Globus pallidus (tissue), 1 donor: Measurements from ENCODE around the gene SALL4.
"Not testable (repeated sequence)": the region's sequence is repeated elsewhere in the genome, so short reads cannot be mapped to it uniquely, and the experiment has no call there.

Experiments used
- DNase-seq: peaks from one replicate; pipeline ENCODE4 v3.0.0-alpha.2; 2015; ENCODE audit warnings: low spot score

The SALL4 gene

DNA sequence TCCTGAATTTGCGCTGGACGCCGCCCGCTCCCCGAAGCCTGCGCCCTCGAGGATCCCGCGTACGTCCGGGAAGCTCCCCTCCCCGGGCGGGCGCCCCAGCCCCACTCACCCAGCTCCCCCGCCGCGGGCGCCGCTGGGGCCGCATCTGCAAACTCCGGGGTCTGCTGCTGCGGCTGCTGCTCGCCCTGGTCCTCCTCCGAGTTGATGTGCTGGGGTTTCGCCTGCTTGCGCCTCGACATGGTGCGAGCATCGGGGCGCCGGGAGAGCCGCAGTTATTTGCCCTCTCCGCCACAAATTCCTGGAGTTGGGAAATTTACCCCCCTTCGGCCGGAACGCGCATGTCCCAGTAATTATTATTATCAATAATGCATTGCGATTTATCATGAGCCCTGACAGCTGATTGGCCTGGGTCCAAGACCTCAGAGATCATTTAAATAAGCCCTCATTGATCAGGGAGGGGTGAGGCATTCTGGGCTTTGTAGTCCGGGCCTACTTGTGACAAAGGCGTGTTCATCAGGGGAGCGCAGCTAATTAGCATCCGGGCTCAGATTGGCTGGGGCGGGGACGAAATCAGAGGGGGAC, at the start of gene SALL4:
Gene SALL4, minus strand, starts transcription at position 352 of the 582 bp plus-strand sequence. Its CDS starts 113 bp downstream, at position 239.
- DNase-seq, result no peak

DNA sequence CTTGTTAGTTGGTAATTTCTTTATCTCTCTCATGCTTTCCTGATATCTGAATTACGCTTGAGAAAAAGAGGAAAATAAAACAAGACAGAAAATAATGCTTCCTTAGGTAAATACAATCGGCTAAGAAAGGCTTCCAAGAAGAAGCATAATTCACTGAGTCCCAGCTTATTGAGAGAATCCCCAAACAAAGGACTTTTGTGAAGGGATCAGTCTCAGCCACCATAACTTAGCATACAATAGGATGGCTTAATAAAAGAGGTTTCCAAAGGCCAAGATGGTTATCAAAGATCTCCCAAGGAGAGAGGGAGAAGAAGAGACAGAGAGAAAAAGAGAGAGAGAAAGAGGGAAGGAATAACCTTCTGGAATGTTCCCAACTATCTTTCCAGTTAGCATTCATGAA, 46.0 kb upstream of the SALL4 start:
- DNase-seq, result no peak

DNA sequence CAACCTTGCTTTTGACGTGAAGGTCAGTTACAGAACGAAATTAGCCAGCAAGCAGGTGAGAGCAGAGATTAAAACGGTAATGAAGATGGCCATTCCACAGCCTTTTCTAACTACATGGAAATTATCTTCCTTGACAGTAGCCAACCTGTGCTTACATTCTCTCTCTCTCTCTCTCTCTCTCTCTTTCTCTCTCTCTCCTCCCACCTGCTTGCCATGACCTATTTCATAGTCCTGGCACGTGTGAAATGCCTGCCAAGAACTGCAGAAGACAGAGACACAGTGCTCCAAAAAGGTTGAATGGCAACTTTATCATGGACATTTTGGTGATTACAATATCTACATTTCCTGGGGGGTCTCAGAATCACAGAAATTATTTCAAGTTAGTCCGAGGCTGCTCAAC, 38.5 kb upstream of the SALL4 start:
- DNase-seq, result no peak

DNA sequence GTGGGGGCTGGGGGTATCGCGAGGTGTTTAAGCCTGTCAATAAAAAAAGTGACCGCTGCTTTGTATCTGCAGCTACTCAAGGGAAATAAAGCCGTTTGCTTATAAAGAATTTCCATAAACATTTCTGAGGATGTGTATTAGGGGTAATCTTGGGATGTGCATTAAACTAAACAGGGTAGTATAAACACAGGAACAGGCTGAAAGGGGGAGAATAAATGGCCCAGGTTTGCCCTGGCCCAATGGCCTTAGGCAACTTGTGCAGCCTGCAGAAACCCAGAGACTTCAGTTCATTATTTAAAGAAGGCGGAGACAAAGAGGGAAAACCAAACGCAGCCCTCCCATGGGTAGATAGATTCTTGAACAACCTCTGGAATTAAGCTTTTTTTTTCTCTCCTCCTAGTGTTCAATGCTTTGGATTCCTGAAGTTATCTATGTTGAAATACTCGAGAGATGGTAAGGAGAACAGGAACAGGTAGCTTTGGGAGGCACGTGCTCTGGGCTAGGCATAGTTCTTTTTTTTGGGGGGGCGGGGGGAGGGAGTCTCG, 35.6 kb upstream of the SALL4 start:
- no peak for DNase-seq

DNA sequence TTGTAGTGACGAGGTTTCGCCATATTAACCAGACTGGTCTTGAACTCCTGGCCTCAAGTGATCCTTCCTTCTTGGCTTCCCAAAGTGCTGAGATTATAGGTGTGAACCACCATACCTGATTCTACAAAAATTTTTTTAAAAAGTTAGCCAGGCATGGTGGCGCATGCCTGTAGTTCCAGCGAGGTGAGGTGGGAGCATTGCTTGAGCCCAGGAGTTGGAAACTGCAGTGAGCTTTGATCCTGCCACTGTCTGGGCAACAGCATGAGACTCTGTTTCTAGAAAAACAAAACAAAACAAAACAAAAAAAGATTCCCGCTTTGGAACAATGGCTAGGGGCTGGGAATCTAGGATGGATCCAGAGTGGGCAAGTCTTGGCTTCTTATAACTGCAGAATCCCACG, 35.1 kb upstream of the SALL4 start:
- DNase-seq, result no peak

DNA sequence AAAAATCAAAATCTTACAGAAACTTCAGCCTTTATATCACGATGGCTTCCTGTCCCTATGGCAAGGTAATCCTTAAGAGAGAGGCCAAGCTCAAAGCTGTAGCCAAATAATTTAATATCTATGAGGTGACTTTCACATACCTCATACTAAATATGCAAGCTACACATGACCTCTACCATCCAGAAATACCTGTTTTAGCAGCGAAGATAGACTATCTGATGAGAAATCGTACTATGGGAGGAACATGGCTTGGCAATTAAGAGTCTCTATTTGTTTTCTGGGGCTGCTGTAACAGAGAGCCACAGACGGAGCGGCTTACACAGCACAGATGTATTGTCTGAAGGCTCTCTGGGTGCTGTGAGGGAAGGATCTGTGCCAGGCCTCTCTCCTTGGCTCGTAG, 31.0 kb upstream of the SALL4 start:
- no peak for DNase-seq

DNA sequence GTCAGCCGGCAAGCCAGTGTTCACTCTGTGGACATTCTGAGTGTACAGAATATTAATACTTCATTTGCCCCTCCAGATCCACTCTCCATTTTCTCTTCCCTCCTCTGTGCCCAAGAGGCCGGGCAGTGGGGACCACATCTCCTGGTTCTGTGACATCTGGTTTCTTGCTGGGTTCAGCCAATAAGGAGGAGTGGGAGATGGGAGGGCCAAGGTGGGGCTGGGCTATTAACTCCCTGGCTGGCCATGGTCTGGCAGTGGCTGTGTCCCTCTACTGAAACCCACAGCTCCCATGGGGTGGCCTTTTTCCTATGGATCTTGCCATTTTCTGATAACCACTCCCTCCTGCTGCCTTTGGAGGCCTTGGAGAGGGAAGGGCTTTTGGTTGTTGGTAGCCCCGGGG, 30.0 kb upstream of the SALL4 start:
- no peak for DNase-seq

DNA sequence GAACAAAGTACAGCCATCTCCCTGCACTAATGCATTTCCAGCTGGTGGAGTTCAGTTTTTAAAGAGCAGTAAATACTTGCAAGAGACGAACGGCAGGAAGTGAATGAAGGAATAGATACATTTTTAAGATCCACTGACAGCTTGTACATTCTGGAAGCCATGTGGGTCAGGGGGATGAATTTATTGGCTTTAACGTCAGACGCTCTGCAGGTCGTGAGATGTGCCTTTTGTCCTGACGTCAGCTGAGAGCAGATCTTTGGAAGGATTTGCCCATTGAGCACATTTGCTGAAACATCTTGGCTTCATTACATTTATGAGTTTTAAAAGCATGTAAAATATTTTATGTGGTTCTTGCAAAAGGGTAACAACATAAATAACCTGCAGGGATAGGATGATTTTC, 29.5 kb upstream of the SALL4 start:
- no peak for DNase-seq

DNA sequence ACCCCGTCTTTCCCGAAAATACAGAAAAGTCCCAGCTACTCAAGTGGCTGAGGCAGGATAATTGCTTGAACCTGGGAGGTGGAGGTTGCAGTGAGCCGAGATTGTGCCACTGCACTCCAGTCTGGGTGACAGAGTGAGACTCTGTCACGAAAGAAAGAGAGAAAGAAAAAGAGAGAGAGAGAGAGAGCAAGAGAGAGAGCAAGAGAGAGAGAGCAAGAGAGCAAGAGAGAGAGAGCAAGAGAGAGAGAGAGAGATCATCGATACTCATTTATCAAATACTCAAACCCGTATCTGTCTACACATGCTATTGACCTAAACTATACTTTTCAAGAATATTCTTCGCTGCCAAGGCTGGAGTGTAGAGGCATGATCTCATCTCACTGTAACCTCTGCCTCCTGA, 28.2 kb upstream of the SALL4 start:
- DNase-seq, result no peak

DNA sequence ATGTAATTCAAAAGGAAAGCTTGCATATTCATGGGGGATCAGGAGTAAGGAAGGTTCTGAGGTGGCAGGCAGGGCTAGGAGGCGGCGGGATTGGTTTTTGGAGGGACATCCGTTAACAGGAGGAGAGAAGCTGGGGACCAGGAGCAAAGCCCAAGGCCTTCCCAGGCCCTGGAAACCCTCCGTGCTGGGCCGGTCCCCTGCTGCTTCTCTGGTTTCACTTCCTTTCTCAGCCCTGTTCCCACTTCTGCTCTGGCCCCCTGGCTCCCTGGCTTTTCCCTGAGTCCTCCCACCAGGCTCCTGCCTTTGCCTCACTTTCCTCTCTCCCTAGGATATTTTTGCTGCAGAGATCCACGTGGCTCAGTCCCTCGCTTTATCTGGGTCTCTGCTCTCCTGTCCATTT, 26.4 kb upstream of the SALL4 start:
- DNase-seq, result no peak

DNA sequence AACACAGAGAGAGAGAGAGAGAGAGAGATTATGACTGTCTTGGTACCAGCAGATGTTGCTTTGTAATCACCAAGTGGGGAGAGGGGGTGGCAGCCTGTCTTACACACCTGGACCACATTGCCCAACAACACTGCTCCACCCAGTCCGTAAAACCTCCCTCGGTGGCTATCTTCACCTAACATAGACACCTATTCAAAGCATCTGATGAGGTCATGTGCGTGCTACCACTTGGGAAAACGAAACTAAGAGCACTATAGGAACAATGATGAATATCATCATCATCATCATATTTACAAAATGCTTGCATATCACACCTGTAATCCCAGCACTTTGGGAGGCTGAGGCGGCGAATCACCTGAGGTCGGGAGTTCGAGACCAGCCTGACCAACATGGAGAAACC, 24.1 kb upstream of the SALL4 start:
- DNase-seq, result no peak

DNA sequence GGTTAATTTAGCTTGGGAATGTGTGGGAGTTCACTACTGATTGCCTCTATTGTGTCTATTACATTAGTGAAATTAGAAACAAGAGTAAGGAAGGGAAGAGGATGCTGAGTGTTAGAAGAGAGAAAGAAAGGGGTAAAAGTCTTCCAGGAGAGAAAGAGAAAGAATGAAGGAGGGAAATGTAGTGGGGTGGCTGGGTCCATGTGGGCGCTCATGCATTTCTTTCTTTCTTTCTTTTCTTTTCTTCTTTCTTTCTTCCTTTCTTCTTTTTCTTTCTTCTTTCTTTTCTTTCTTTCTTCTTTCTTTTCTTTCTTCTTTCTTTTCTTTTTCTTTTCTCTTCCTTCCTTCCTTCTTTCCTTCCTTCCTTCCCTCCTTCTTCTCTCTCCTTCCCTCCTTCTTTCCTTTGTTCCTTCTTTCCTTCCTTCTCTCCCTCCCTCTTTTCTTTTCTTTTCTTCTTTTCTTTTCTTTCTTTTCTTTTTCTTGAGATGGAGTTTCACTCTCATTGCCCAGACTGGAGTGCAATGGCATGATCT, 16.2 kb upstream of the SALL4 start:
- DNase-seq, result no peak

DNA sequence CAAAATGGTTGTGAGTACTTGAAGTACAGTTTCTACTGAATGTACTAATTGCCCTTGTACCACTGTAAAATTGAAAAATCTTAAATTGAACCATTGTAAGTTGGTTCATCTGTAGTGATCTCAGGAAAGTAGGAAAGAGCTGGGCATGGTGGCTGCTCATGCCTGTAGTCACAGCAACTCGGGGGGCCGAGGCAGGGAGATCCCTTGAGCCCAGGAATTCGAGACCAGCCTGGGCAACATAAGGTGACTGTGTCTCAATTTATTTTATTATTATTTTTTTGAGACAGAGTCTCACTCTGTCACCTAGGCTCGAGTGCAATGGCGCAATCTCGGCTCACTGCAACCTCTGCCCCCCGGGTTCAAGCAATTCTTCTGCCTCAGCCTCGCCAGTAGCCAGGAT, 14.5 kb upstream of the SALL4 start:
- DNase-seq, result not testable (repeated sequence)

DNA sequence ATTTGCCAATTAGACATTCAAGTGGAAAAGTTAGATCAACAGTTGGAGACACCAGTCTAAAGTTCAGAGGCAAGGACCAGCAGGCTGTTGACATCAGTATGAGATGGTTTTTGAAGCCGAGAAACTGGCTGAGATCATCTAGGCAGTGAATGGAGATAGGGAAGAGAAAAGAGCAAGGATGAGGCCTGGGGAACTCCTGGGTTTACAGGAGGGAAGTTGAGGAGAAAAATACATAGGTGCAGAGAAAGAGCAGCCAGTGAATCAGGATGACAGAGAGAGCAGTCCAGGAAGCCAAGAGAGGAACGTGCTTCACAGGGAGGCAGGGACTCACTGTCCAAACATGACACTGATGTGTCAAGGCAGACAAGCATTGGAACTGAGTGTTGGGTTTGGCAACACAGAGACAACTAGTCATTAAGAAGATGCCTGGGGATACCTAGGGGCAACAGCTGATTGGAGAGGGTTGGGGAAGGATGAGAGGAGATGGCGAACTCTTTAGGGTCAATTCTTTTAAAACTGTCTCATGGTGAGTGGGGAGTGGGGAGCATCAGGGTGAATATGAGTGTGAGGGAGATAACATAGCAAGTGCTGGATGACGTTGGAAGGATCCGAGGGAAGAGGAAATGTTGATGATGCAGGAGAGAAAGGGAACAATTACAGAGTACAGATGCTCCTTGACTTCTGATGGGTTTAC, 13.2 kb upstream of the SALL4 start:
- DNase-seq, result no peak

DNA sequence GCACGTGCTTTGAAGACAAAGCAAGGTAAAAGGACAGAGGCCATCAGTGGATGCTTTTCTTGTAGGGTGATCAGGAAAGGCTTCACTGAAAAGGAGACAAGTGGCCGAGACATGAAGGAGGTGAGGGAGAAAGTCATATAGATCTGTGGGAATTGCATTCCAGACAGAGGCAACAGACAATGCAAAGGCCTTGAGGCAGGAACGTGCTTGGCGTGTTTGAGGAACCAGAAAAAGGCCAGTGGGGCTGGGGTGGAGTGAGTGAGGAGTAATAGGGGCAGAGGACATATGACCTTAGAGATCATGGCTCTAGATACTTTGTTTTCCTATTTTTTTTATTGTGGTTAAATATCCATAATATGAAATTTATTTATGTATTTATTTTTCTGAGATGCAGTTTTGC, 10.5 kb upstream of the SALL4 start:
- no peak for DNase-seq

DNA sequence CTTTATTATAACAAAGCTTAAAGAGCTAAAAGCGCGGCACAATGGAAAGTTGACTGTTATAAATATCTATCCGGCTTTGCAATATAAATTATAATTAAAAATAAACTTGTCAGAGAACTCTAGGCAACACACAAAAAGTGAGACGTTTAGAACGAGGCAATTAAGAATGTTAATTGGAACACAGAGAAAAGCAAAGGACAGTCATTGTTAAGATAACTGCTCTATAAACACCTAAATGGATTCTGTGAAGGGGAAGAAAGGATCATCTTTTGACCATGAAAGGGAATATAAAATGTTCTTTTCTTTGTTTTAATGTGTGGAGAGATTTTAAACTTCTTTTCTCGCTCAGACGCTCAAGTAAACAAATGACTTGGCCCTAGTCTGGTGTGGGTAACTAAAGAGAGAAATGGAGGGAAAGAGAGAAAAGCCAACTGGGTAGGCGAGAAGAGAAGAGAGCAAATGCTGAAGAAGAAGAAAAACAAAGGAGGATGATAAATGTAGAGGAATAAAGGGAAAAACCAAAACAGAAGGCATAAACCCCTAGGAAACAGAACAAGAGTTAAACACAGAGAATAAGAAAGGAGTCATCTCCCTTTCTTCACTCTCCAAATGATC, 9.3 kb upstream of the SALL4 start:
- DNase-seq, result no peak

DNA sequence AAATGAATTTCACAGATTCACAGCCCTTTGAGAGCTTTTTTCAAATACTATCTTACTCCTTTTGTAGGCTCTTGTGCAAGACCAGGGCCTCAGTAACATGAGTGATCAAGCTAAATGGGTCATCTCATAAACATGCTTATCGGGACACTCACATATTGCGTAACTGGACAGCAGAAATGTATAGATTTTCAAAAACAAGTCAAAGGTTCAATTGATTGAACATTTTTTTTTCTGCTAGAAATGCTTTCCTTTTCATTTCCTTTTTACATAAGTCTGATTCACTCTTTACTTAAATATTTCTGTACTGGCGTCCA, 8.7 kb upstream of the SALL4 start:
- DNase-seq, result no peak

DNA sequence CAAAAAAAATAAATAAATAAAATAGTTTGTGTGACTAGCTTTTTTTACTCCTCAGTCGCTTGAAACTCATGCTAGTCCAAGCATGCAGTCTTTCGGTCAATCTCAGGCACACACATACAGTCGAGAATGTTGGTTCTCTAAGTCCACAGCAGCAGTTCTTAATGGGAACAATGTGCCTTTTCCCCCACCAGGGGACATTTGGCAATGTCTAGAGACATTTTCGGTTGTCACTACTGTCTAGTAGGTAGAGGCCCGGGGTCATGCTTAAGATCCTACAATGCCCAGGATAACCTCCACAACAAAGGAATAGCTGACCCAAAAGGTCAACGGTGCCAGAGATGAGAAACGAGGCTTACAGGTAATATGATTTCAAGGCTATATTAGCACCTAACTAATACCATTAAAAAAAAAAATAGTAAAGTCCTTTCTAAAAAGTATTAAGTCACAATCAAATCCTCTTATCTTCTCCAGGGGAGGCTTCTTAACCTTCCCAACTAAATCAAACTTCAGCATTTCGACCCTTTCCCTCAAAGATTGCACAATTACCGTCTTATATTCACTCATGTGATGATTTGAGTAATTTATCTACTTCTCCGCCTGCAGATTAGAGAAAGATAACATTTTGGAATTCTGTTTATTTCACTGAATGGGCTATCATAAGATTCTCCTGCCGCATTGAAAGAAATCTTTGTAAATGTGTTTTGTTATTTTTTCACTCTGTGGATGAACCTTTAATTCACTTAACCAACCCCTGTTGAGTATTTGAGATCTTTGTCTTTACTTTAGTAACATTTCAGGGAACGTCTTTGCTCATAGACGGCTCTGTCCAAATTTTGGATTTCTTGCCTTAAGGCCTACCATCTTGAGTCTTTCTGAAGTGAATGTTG, 8.1 kb upstream of the SALL4 start:
- no peak for DNase-seq

DNA sequence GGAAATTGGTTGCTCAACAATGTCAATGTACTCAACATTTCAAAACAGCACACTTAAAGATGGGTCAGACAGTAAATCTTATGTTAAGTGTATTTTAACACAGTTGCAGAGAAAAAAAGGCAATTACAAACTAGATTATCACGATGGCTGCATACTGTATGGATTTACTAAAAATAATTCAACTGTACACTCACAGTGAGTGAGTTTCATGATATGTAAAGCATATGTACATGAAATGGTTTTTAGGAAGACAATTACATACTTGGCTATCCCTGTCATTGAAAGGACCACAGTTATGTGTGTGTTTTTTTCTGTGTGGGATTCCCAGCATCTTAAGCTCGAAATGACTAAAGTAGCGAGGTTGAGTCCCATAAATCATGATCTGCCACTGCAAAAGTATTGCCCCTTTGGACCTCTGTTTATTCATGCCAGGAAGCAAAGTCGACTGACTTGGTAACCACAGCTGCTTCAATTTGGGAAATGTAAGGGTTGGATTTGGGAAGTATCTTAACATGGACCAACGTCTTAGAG, 5.5 kb upstream of the SALL4 start:
- DNase-seq, result no peak

DNA sequence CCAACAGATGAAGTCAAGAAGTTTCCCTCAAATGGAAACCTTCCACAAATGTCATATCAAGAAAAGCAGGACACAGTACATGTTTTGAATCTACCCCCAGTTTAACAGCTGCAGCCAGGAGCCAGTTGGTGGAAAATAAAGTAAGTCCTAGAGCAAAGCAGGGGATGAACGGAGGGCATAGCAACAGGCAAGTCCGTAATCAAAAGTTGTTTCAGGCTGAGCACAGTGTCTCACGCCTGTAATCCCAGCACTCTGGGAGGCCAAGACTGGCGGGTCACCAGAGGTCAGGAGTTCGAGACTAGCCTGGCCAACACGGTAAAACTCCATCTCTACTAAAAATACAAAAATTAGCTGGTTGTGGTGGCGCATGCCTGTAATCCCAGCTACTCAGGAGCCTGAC, 2.4 kb upstream of the SALL4 start:
- no peak for DNase-seq

DNA sequence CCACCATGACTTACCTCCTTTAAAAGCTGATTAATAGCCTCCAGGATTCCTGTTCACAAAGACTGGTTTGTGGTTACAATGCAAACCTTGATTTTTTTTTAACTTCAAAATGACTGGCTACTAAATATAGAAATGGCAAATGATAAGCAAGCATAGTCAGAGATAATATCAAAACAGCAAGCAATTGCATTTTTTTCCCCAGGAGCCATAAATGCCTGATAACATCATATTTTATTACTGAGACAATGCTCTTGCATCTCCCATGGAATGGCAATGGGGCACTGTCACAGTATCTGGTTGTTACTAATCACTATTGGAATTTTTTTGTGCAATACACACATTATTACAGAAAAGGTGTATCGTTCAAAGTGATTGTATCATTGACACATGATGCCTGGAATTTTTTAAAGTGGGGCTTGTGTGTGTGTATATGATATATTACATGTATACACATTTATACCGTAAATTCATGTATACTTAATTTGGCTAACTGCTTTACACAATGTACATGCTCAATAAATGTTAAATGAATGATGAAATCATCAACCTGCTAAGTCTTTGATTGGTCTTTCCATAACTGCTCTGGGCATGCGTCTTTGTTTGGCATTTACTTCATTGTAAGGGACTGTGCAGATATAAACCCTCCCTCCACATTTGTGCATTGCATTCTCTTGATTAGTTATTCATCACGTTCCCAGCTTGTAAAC, 980 bp upstream of the SALL4 start:
- DNase-seq, result no peak

DNA sequence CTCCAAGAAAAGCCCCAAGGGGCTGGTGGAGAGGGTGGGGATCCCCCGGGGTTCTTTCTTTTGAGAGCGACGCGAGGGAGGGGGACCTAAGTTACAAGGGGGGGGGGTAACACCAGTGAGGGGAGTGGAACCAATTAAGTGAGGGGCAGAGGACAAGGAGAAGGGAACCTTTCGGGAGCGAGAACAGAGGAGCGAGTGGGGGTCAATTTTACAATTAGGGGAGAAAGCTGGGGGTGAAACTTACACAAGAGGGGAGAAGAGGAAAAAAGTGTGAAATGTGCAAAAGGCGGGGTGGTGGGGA, 548 bp downstream of the SALL4 start:
- DNase-seq, result no peak
